Endothelial cell of umbilical vein (primary cell): ENCODE results near the gene RIC1. TPM values are rescaled to one million over a fixed set of nuclear protein-coding genes. Genes with fewer than 3 reads are reported as not detected.

Source experiments
- BruUV-seq: library from RNA; stranded (reverse); fragments of 400-500 nt; replicated peaks from 2 replicates; lab custom pipeline; 2021; lab: Mats Ljungman, UMichigan
- CTCF ChIA-PET: fragments of 300-600, 350-600 bp; sonication (Branson Sonifier 250); formaldehyde crosslinking; loops from one replicate; lab custom pipeline; 2021; ENCODE audit warnings: antibody characterized with exemption, inconsistent platforms; lab: Charles Lee
- POLR2A ChIA-PET: fragments of 300-600, 350-600 bp; sonication (Branson Sonifier 250); formaldehyde crosslinking; loops from one replicate; lab custom pipeline; 2021; ENCODE audit warnings: antibody characterized with exemption, inconsistent platforms; lab: Charles Lee
- DNase-seq: peaks from one replicate; pipeline ENCODE4 v3.0.0-alpha.2; 2011; ENCODE audit warnings: low read depth, low spot score
- FAIRE-seq: peaks from 2 replicates; lab custom pipeline; 2011; peaks lifted over from hg19 to GRCh38; lab: Jason Lieb, UNC
- H2AFZ ChIP-seq: 2 replicates; pipeline ENCODE4 v1.6.0; 2012; ENCODE audit warnings: low read depth, low read length, control low read depth, inconsistent platforms
- H3K27ac ChIP-seq: 2 replicates; pipeline ENCODE4 v1.5.1; 2011; ENCODE audit warnings: low read depth, mild to moderate bottlenecking, control low read depth, low read length, moderate library complexity; ENCODE audit not compliant: insufficient read depth
- H3K27me3 ChIP-seq, 2 experiments: 2 replicates each; pipeline versions ENCODE4 v1.6.0 to v1.6.1; 2011; ENCODE audit warnings: low read length in 2 of 2, mixed read lengths in 1 of 2; ENCODE audit not compliant: control insufficient read depth in 2 of 2, insufficient read depth in 2 of 2
- H3K36me3 ChIP-seq, 2 experiments: 2 replicates in 1 of 2; 3 replicates in 1 of 2; pipeline ENCODE4 v1.5.1; 2011; ENCODE audit warnings: low read length in 2 of 2, mild to moderate bottlenecking in 1 of 2, moderate library complexity in 1 of 2; ENCODE audit not compliant: control insufficient read depth in 2 of 2, insufficient read depth in 2 of 2; ENCODE audit errors: extremely low read depth in 1 of 2
- H3K4me1 ChIP-seq: 3 replicates; pipeline ENCODE4 v1.5.1; 2011; ENCODE audit warnings: mild to moderate bottlenecking, low read length; ENCODE audit not compliant: control insufficient read depth, insufficient read depth; ENCODE audit errors: extremely low read depth
- H3K4me2 ChIP-seq: 2 replicates; pipeline ENCODE4 v1.6.1; 2011; ENCODE audit warnings: low read length, control low read depth, mixed read lengths; ENCODE audit not compliant: insufficient read depth
- H3K4me3 ChIP-seq, 3 experiments: fragments of 200-600 bp in 1 of 3; sonication (generic), shearing (Covaris generic) in 1 of 3; replicated peaks in 1 of 3; 2 replicates each; pipeline ENCODE4 v1.5.1; 2011 to 2016; ENCODE audit warnings: control low read depth in 3 of 3, low read length in 3 of 3, mild to moderate bottlenecking in 2 of 3, inconsistent platforms in 1 of 3, low read depth in 1 of 3, moderate library complexity in 1 of 3; ENCODE audit not compliant: insufficient read depth in 1 of 3
- H3K79me2 ChIP-seq: 2 replicates; pipeline ENCODE4 v1.6.0; 2012; ENCODE audit warnings: low read length, inconsistent platforms; ENCODE audit not compliant: control insufficient read depth, insufficient read depth
- H3K9ac ChIP-seq: replicated peaks from 2 replicates; pipeline ENCODE3; 2011; ENCODE audit warnings: low read length, control low read depth; ENCODE audit not compliant: insufficient read depth; ENCODE audit errors: extremely low read depth
- H3K9me1 ChIP-seq: replicated peaks from 3 replicates; pipeline ENCODE4 v1.6.0; 2011; ENCODE audit warnings: mild to moderate bottlenecking, low read length; ENCODE audit not compliant: control insufficient read depth, insufficient read depth; ENCODE audit errors: extremely low read depth
- H3K9me3 ChIP-seq: replicated peaks from 2 replicates; pipeline ENCODE4 v1.5.1; 2012; ENCODE audit warnings: low read length, inconsistent platforms; ENCODE audit not compliant: control insufficient read depth, insufficient read depth
- H4K20me1 ChIP-seq: replicated peaks from 2 replicates; pipeline ENCODE3; 2011; ENCODE audit warnings: mild to moderate bottlenecking, low read length; ENCODE audit not compliant: control insufficient read depth, insufficient read depth; ENCODE audit errors: extremely low read depth
- EZH2 ChIP-seq: IDR thresholded peaks from 2 replicates; pipeline ENCODE4 v1.6.1; 2012; ENCODE audit warnings: borderline replicate concordance, low read depth, mild to moderate bottlenecking, moderate library complexity, low read length, inconsistent platforms; ENCODE audit not compliant: severe bottlenecking
- FOS ChIP-seq: IDR thresholded peaks from 2 replicates; pipeline ENCODE4 v1.6.1; 2011; ENCODE audit warnings: mild to moderate bottlenecking, low read length, moderate library complexity, borderline replicate concordance; ENCODE audit not compliant: insufficient read depth
- GATA2 ChIP-seq: IDR thresholded peaks from 2 replicates; pipeline ENCODE4 v1.7.0; 2011; ENCODE audit warnings: low read depth, mild to moderate bottlenecking, moderate library complexity, mixed read lengths, low read length; ENCODE audit not compliant: insufficient read length, insufficient read depth
- JUN ChIP-seq: IDR thresholded peaks from 2 replicates; pipeline ENCODE4 v1.6.1; 2011; ENCODE audit warnings: borderline replicate concordance, low read depth; ENCODE audit not compliant: insufficient read length, insufficient read depth
- MYC ChIP-seq: IDR thresholded peaks from one replicate; pipeline ENCODE4 v1.6.1; 2011; ENCODE audit warnings: mild to moderate bottlenecking, low read depth, low read length
- POLR2AphosphoS5 ChIP-seq: IDR thresholded peaks from 2 replicates; pipeline ENCODE4 v1.6.1; 2012; ENCODE audit warnings: low read depth, mild to moderate bottlenecking, control low read depth, low read length, moderate library complexity; ENCODE audit not compliant: insufficient read depth
- dilution Hi-C: fragments of 300-500 bp; cut with MboI; formaldehyde crosslinking; loops from one replicate; pipeline ENCODE4 v1.15.0; 2019; ENCODE audit warnings: low sequenced_read_pairs; ENCODE audit not compliant: extremely low pct_ligation_motif_present
- intact Hi-C: fragments of 100-400 bp; cut with micrococcal nuclease; formaldehyde crosslinking; loops from one replicate; pipeline ENCODE4 v1.10.0; 2022
- polyA plus RNA-seq, 4 experiments: library from polyadenylated mRNA; depleted of rRNA in 3 of 4; stranded (reverse) in 3 of 4; unstranded in 1 of 4; fragments of >200 nt; gene quantifications; 2 replicates each; pipeline versions ENCODE4 v1.2.1 to v1.2.3, GENCODE V29; 2011 to 2012; ENCODE audit warnings: missing spikeins in 1 of 4
- total RNA-seq: library from RNA; stranded (reverse); gene quantifications from 2 replicates; pipeline ENCODE4 v1.2.3, GENCODE V29; 2021
- TF ChIP-seq, protein P1 (sequence below): IDR thresholded peaks from 2 replicates; pipeline ENCODE4 v1.6.1; 2011; ENCODE audit not compliant: insufficient read depth, insufficient read length
- TF ChIP-seq, protein P2 (sequence below), 2 donors: IDR thresholded peaks; 1 replicate in 1 of 2; 2 replicates in 1 of 2; pipeline ENCODE4 v1.5.1; 2011; ENCODE audit warnings: low read length in 2 of 2, mild to moderate bottlenecking in 2 of 2, moderate library complexity in 2 of 2, control low read depth in 1 of 2, inconsistent platforms in 1 of 2, low read depth in 1 of 2; ENCODE audit not compliant: insufficient read depth in 1 of 2; ENCODE audit errors: extremely low read depth in 1 of 2

The RIC1 gene
- total and polyA plus RNA-seq, 2 donors (not counting 3 experiments of a cell fraction or from before 2014, with no cell fraction given) = 14.0 to 23.5 TPM

DNA sequence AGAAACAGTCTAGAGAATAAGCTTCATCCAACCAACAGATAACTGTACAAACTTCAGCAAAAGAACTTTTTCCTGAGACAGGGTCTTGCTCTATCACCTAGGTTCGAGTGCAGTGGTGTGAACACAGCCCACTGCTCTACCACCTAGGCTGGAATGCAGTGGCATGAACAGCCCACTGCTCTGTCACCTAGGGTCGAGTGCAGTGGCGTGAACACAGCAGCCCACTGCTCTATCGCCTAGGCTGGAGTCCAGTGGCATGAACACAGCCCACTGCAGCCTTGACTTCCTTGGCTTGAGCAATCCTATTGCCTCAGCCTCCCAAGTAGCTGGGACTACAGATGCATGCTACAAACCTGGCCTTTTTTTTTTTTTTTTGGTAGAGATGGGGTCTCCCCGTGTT, 160.6 kb downstream of the RIC1 start:
- TF ChIP-seq EZH2 (no peak), MYC (no peak), FOS (no peak), JUN (no peak), POLR2AphosphoS5 (no peak), GATA2 (no peak)
- TF ChIP-seq, protein P1, sequence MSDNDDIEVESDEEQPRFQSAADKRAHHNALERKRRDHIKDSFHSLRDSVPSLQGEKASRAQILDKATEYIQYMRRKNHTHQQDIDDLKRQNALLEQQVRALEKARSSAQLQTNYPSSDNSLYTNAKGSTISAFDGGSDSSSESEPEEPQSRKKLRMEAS = no peak
- TF ChIP-seq, protein P2, sequence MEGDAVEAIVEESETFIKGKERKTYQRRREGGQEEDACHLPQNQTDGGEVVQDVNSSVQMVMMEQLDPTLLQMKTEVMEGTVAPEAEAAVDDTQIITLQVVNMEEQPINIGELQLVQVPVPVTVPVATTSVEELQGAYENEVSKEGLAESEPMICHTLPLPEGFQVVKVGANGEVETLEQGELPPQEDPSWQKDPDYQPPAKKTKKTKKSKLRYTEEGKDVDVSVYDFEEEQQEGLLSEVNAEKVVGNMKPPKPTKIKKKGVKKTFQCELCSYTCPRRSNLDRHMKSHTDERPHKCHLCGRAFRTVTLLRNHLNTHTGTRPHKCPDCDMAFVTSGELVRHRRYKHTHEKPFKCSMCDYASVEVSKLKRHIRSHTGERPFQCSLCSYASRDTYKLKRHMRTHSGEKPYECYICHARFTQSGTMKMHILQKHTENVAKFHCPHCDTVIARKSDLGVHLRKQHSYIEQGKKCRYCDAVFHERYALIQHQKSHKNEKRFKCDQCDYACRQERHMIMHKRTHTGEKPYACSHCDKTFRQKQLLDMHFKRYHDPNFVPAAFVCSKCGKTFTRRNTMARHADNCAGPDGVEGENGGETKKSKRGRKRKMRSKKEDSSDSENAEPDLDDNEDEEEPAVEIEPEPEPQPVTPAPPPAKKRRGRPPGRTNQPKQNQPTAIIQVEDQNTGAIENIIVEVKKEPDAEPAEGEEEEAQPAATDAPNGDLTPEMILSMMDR (IDR thresholded peaks at IDR 0.05; ENCODE audit: extremely low read depth in 1 of 2, insufficient read depth in 1 of 2, low read depth in 1 of 2, low read length in 2 of 2) = no peak
- intact Hi-C loops (no loop called here), dilution Hi-C loops (no loop called here)
- Histone ChIP-seq H3K4me3 (no peak overlapping the region), H3K9me3 (no peaks in the 10 kb centered on the region), H3K9me1 (no peaks in the 10 kb centered on the region), H3K4me2 (no peak overlapping the region), H3K79me2 (no peaks in the 10 kb centered on the region), H4K20me1 (no peaks in the 10 kb centered on the region), H3K9ac (no peak overlapping the region), H3K4me1 (peaks cover 10% of the 10 kb centered on the region), H3K27me3 (no peaks in the 10 kb centered on the region), H2AFZ (no peak overlapping the region), H3K36me3 (peaks cover 0 to 8% of the 10 kb centered on the region in 2 experiments), H3K27ac (no peak overlapping the region)
- BruUV-seq = no TSS peak
- CTCF ChIA-PET = interaction anchor here (0.6 to 1.0 kb wide), 2 partner anchors 10 to 56 kb away, joined by 3 read pairs; no protein-coding TSS in a partner anchor
- POLR2A ChIA-PET = no interaction called here
- FAIRE-seq (no peak), DNase-seq (no peak)
